ENCODE data around the gene MYO1A. TPM values are rescaled to one million over a fixed set of nuclear protein-coding genes. Genes with fewer than 3 reads are reported as not detected.

MYO1A gene
- total RNA-seq, 1 experiment from 2014 or later = 1.1 TPM

DNA sequence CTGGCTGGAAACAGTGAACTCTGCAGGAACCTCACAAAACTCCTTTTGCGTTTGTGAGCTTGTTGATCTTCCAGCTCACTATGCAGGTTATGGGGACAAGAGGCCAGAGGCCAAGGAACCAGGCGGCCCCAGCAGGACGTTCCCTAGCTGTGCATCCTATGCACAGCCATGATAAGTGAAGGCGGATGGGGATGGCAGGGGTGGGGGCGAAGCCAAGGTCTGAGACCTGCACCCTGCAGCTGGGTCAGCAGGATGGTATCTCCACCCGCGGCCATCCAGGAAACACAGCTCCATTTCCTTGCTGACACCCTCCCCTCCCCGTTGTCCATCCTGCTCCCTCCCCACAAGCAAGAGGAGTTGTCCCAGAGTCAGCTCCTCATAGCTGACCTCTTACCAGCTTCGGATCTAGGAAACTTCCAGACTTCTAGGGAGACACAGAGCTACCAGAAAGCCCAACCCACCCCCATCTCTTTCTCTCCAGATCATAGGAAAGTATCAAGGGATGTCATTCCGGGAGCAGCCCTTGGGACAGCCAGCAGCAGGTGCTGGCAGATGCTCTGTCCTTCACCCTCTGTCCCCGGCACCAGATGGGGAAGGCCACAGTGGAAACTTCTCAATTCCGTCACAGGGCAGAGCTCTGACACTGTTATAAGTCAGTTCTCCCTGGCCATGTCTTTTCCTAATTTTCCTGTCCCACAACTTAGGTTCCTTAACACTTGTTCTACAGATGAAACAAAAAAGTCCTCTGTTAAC lies 53.0 kb downstream of the MYO1A start:
- peaks cover 27% of the 10 kb centered on the region for H3K36me3 ChIP-seq (ENCODE audit: insufficient read depth, low read length, poor library complexity, severe bottlenecking)
- no peak overlapping the region for H3K4me3 ChIP-seq (ENCODE audit: low read depth, low read length, poor library complexity, severe bottlenecking)
- CTCF ChIA-PET = no interaction called here
- H3K4me1 ChIP-seq (ENCODE audit: insufficient read depth, low read length, poor library complexity, severe bottlenecking) = no peaks in the 10 kb centered on the region
- POLR2A ChIA-PET (ENCODE audit: low non-redundant PET) = no interaction called here
- no peak for DNase-seq (ENCODE audit: low spot score)
- TF ChIP-seq EZH2 (IDR thresholded peaks at IDR 0.05; ENCODE audit: borderline replicate concordance, low read depth, low read length, poor library complexity, severe bottlenecking) = no peak
- no peak for TF ChIP-seq CTCF (conservative IDR thresholded peaks at IDR 0.05; ENCODE audit: low read depth, low read length)
- no TSS peak for BruUV-seq (replicated peaks)
- intact Hi-C loops (cut with micrococcal nuclease; ENCODE audit: unreplicated experiment) = no loop called here
- H3K27me3 ChIP-seq (replicated peaks; ENCODE audit: insufficient read depth, low read depth, low read length, poor library complexity) = no peaks in the 10 kb centered on the region
- no peak overlapping the region for H3K27ac ChIP-seq (ENCODE audit: low read depth, low read length, poor library complexity, severe bottlenecking)
- H3K9me3 ChIP-seq (ENCODE audit: low read depth, low read length, poor library complexity, severe bottlenecking) = no peaks in the 10 kb centered on the region

DNA sequence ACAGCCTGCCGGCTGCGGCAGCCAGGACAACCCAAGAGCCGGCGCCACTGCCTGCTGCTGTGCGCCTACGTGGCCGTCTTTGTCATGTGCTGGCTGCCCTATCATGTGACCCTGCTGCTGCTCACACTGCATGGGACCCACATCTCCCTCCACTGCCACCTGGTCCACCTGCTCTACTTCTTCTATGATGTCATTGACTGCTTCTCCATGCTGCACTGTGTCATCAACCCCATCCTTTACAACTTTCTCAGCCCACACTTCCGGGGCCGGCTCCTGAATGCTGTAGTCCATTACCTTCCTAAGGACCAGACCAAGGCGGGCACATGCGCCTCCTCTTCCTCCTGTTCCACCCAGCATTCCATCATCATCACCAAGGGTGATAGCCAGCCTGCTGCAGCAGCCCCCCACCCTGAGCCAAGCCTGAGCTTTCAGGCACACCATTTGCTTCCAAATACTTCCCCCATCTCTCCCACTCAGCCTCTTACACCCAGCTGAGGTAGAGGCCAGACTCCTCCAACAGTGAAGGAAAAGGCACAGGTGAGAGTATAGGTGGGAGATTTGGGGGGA lies 53.9 kb downstream of the MYO1A start:
- H3K27ac ChIP-seq (ENCODE audit: low read depth, low read length, poor library complexity, severe bottlenecking) = no peak overlapping the region
- TF ChIP-seq CTCF (conservative IDR thresholded peaks at IDR 0.05; ENCODE audit: low read depth, low read length) = no peak
- TF ChIP-seq EZH2 (IDR thresholded peaks at IDR 0.05; ENCODE audit: borderline replicate concordance, low read depth, low read length, poor library complexity, severe bottlenecking) = no peak
- ChIA-PET POLR2A (ENCODE audit: low non-redundant PET) (no interaction called here), CTCF (interaction anchor here (1.2 kb wide), 1 partner anchor 10 kb away, joined by 3 read pairs; no protein-coding TSS in a partner anchor)
- no peak overlapping the region for H3K4me3 ChIP-seq (ENCODE audit: low read depth, low read length, poor library complexity, severe bottlenecking)
- no TSS peak for BruUV-seq (replicated peaks)
- H3K36me3 ChIP-seq (ENCODE audit: insufficient read depth, low read length, poor library complexity, severe bottlenecking) = peaks cover 19% of the 10 kb centered on the region
- intact Hi-C loops (cut with micrococcal nuclease; ENCODE audit: unreplicated experiment) = no loop called here
- peaks cover 6% of the 10 kb centered on the region for H3K4me1 ChIP-seq (ENCODE audit: insufficient read depth, low read length, poor library complexity, severe bottlenecking)
- DNase-seq (ENCODE audit: low spot score) = no peak
- no peaks in the 10 kb centered on the region for H3K27me3 ChIP-seq (replicated peaks; ENCODE audit: insufficient read depth, low read depth, low read length, poor library complexity)
- no peaks in the 10 kb centered on the region for H3K9me3 ChIP-seq (ENCODE audit: low read depth, low read length, poor library complexity, severe bottlenecking)

DNA sequence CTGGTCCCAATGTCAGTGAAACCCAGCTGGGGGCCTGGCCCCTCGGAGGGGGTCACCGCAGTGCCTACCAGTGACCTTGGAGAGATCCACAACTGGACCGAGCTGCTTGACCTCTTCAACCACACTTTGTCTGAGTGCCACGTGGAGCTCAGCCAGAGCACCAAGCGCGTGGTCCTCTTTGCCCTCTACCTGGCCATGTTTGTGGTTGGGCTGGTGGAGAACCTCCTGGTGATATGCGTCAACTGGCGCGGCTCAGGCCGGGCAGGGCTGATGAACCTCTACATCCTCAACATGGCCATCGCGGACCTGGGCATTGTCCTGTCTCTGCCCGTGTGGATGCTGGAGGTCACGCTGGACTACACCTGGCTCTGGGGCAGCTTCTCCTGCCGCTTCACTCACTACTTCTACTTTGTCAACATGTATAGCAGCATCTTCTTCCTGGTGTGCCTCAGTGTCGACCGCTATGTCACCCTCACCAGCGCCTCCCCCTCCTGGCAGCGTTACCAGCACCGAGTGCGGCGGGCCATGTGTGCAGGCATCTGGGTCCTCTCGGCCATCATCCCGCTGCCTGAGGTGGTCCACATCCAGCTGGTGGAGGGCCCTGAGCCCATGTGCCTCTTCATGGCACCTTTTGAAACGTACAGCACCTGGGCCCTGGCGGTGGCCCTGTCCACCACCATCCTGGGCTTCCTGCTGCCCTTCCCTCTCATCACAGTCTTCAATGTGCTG lies 54.6 kb downstream of the MYO1A start:
- TF ChIP-seq CTCF (conservative IDR thresholded peaks at IDR 0.05; ENCODE audit: low read depth, low read length) (no peak), EZH2 (IDR thresholded peaks at IDR 0.05; ENCODE audit: borderline replicate concordance, low read depth, low read length, poor library complexity, severe bottlenecking) (no peak)
- Histone ChIP-seq H3K27me3 (replicated peaks; ENCODE audit: insufficient read depth, low read depth, low read length, poor library complexity) (no peaks in the 10 kb centered on the region), H3K9me3 (ENCODE audit: low read depth, low read length, poor library complexity, severe bottlenecking) (no peaks in the 10 kb centered on the region), H3K27ac (ENCODE audit: low read depth, low read length, poor library complexity, severe bottlenecking) (no peak overlapping the region), H3K4me1 (ENCODE audit: insufficient read depth, low read length, poor library complexity, severe bottlenecking) (peaks cover 6% of the 10 kb centered on the region), H3K36me3 (ENCODE audit: insufficient read depth, low read length, poor library complexity, severe bottlenecking) (peaks cover 12% of the 10 kb centered on the region), H3K4me3 (ENCODE audit: low read depth, low read length, poor library complexity, severe bottlenecking) (no peak overlapping the region)
- intact Hi-C loops (cut with micrococcal nuclease; ENCODE audit: unreplicated experiment) = no loop called here
- DNase-seq (ENCODE audit: low spot score) = no peak
- BruUV-seq (replicated peaks) = no TSS peak
- POLR2A ChIA-PET (ENCODE audit: low non-redundant PET) = interaction anchor here (0.6 kb wide), 1 partner anchor 245 kb away, joined by 3 read pairs; no protein-coding TSS in a partner anchor
- CTCF ChIA-PET = interaction anchor here (1.2 kb wide), 1 partner anchor 9 kb away, joined by 3 read pairs; no protein-coding TSS in a partner anchor
